Activated CD8-positive, alpha-beta memory T cell treated with anti-CD3 and anti-CD28 coated beads, Interleukin-2, amount 50 U/mL, for 1 hour (primary cell): Measurements from ENCODE around the gene TIMM21.

Experiments used
- DNase-seq: peaks from one replicate; pipeline ENCODE4 v3.0.0-alpha.2; 2020; ENCODE audit errors: extremely low read depth

TIMM21 gene

GRCh38 chr18:74194691-74195090, 46.4 kb downstream of the TIMM21 start:
- no peak for DNase-seq

GRCh38 chr18:74196220-74197119, 48.1 kb downstream of the TIMM21 start:
- DNase-seq = peak; percentile 11

- DNase-seq = no peak
These were observed 49.5 kb downstream of the TIMM21 start for GRCh38 chr18:74197705-74198341.

GRCh38 chr18:74198453-74198852, 50.1 kb downstream of the TIMM21 start:
- DNase-seq = no peak

- DNase-seq = no peak
These were observed 52.5 kb downstream of the TIMM21 start for GRCh38 chr18:74200780-74201179.

GRCh38 chr18:74203811-74204210, 55.5 kb downstream of the TIMM21 start:
- no peak for DNase-seq

- no peak for DNase-seq
These were observed 56.3 kb downstream of the TIMM21 start for GRCh38 chr18:74204526-74205152.
